AG10803 (cell line): ENCODE results near the gene MEGF6.
"Not testable (repeated sequence)": the region's sequence is repeated elsewhere in the genome, so short reads cannot be mapped to it uniquely, and the experiment has no call there.

Source experiments
- DNase-seq: peaks from one replicate; pipeline ENCODE4 v3.0.0; 2010; ENCODE audit warnings: low read depth
- H3K4me3 ChIP-seq: 2 replicates; pipeline ENCODE4 v1.5.1; 2011; ENCODE audit warnings: mild to moderate bottlenecking, low read length, control low read depth
- TF ChIP-seq, protein P1 (sequence below): conservative IDR thresholded peaks from 2 replicates; pipeline ENCODE4 v1.5.1; 2011; ENCODE audit warnings: mild to moderate bottlenecking, low read length, control low read depth, inconsistent platforms

The MEGF6 gene

DNA sequence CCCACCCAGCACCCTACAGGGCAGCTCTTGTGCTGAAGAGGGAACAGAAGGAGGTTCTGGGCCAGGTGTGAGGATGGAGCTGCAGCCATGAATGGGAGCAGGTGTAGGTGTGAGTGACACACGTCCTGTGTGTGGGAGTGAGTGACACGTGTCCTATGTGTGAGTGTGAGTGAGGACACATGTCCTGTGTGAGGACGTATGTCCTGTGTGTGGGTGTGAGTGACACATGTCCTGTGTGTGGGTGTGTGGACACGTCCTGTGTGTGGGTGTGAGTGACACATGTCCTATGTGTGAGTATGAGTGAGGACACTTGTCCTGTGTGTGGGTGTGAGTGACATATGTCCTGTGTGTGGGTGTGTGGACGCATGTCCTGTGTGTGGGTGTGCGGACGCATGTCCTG lies 26.4 kb downstream of the MEGF6 start:
- DNase-seq: no peak
- no peak overlapping the region for H3K4me3 ChIP-seq
- TF ChIP-seq, protein P1, sequence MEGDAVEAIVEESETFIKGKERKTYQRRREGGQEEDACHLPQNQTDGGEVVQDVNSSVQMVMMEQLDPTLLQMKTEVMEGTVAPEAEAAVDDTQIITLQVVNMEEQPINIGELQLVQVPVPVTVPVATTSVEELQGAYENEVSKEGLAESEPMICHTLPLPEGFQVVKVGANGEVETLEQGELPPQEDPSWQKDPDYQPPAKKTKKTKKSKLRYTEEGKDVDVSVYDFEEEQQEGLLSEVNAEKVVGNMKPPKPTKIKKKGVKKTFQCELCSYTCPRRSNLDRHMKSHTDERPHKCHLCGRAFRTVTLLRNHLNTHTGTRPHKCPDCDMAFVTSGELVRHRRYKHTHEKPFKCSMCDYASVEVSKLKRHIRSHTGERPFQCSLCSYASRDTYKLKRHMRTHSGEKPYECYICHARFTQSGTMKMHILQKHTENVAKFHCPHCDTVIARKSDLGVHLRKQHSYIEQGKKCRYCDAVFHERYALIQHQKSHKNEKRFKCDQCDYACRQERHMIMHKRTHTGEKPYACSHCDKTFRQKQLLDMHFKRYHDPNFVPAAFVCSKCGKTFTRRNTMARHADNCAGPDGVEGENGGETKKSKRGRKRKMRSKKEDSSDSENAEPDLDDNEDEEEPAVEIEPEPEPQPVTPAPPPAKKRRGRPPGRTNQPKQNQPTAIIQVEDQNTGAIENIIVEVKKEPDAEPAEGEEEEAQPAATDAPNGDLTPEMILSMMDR: no peak

DNA sequence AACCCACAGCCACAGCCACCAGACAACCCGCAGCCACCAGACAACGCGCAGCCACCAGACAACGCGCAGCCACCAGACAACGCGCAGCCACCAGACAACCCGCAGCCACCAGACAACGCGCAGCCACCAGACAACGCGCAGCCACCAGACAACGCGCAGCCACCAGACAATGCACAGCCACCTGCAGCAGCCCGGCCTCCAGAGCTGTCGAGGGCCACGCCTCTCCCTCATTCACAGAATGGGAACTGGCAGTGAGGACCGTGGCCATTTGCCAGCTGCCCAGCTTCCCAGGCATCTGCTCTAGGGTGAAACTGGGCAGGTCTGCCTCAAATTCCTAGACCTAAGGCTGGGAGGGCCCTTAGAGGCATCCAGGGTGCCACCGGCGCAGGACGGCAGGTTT lies 27.6 kb downstream of the MEGF6 start:
- H3K4me3 ChIP-seq, DNase-seq: not testable (repeated sequence)

DNA sequence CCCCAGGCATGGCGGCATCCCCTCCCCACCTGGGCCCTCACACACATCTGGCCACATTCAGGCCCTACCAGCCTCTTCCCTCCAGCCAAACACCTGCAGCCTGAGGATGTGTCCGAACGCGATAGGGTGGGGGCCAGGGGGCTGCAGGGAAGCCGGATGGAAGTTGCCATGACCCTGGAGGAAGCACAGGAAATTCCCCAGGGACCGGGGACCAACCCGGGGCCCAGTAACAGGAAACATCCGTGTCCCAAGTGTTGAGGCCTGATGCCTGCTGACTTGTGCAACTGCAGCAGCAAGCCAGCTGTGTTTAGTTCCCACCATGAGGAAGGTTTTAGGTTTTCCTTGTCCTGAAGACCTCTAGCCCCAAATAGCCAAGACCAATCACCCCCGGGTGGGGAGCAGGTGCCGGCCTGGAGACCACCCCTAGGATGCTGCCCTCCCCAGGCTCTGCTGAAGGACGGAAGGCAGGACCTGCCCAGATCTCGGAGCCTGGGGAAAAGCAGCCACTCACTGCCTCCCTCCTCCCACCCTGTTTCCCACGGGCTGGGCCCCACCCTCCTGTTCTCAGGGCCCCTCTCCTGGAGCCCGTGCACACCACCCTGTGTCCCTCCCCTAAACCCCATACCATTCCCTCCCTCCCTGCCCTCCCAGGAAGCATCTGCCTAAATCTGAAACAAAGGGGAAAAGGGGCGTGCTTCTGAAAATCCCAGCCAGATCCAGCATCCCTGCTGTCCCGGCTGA lies 29.8 kb downstream of the MEGF6 start:
- TF ChIP-seq, protein P1: no peak
- H3K4me3 ChIP-seq: no peak overlapping the region
- DNase-seq: no peak

DNA sequence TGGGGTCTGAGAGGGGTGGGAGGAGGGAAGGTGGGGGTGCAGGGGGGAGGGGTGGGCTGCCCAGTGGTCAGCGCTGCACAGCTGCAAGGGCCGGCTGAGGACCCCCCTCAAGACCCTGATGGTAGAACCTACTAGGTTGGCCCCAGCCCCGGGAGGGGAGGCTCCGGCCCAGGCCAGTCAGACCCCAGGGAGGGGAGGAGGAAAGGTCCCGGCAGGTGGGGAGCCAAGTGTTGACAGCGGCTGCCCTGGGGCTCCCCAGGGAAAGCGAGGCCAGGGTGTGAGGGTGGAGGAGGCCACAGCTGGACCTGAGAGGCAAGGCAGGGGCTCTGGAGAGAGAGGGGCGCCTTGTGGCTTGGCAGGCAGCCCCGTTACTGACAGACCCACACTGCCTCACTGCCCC lies 31.1 kb downstream of the MEGF6 start:
- TF ChIP-seq, protein P1: no peak
- no peak for DNase-seq
- H3K4me3 ChIP-seq: no peak overlapping the region

DNA sequence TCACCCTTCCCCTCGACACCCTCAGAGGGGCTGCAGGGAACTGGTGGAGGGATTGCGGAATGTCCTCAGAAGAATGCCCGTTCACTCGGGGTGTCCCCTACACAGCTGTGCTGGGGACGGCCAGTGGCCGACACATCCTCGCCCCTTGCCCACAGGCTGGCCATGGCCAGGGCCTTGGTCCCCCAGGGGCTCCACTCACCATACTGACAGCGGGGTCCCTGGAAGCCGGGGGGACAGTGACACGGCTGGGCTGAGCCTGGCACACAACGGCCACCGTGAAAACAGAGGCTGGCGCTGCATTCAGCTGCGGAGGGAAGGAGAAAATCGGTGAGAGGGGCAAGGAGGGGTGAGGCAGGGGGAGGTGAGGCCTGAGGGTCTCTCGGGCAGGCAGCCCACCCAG lies 31.7 kb downstream of the MEGF6 start:
- no peak for DNase-seq
- TF ChIP-seq, protein P1: no peak
- no peak overlapping the region for H3K4me3 ChIP-seq

DNA sequence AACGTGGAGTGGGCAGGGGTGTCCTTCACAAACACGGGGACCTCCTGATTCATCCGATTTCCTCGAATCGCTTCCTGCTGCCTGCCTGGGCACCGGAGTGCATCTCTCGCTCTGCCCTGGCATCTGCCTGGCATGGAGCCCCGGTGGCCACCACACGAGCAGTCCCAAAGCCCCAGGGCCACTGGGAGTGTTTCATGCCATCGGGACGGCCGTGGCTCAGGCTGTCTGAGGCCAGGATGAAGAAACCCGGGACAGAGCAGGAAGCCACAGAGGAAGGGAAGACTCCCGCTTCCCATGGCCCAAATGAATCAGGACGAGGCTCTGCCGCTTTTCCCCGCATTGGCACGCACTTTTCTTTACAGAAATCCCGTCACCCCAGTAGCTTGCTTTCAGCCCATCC lies 32.4 kb downstream of the MEGF6 start:
- no peak overlapping the region for H3K4me3 ChIP-seq
- no peak for DNase-seq
- TF ChIP-seq, protein P1: no peak

DNA sequence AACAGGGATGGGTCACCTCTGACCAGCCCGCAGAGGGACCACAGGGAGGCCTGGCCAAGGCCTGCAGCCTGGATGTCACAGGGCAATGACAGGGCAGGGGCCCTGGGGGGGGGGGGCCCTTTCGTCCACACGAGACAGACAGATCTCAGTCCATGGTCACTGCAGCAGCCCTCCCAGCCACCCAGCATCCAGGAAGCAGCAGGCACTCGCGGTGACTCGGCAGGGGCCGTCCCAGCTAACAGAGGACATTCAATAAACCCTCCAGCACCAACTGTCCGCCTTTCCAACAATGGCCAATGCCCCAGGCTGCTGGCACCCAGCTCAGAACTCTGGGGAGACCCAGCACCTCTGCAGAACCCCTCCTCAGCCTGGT lies 32.9 kb downstream of the MEGF6 start:
- TF ChIP-seq, protein P1: no peak
- H3K4me3 ChIP-seq: no peak overlapping the region
- DNase-seq: no peak
